Activated T-helper 9 cell treated with anti-CD3 and anti-CD28 coated beads, Interleukin-2, amount 50 U/mL, for 16 hours (primary cell): ENCODE results near the gene NRG2.

Source experiments
- DNase-seq: peaks from one replicate; pipeline ENCODE4 v3.0.0-alpha.2; 2020; ENCODE audit warnings: low read depth

NRG2 gene

GRCh38 chr5:139967353-139967752, 75.7 kb downstream of the NRG2 start:
- no peak for DNase-seq

- no peak for DNase-seq
Measured at GRCh38 chr5:139966856-139967255, 76.2 kb downstream of the NRG2 start.

GRCh38 chr5:139964994-139965565, 78.0 kb downstream of the NRG2 start:
- no peak for DNase-seq

- DNase-seq, result no peak
Measured at GRCh38 chr5:139964266-139964993, 78.7 kb downstream of the NRG2 start.

GRCh38 chr5:139962445-139962844, 80.7 kb downstream of the NRG2 start:
- no peak for DNase-seq

GRCh38 chr5:139961435-139962157, 81.5 kb downstream of the NRG2 start:
- no peak for DNase-seq

- no peak for DNase-seq
Measured at GRCh38 chr5:139960723-139961383, 82.2 kb downstream of the NRG2 start.

GRCh38 chr5:139958432-139959148, 84.5 kb downstream of the NRG2 start:
- DNase-seq, result no peak

- no peak for DNase-seq
Measured at GRCh38 chr5:139956342-139956741, 86.8 kb downstream of the NRG2 start.

- no peak for DNase-seq
Measured at GRCh38 chr5:139955616-139956273, 87.4 kb downstream of the NRG2 start.

- no peak for DNase-seq
Measured at GRCh38 chr5:139955053-139955605, 88.0 kb downstream of the NRG2 start.

GRCh38 chr5:139954462-139954861, 88.6 kb downstream of the NRG2 start:
- DNase-seq, result no peak

- no peak for DNase-seq
Measured at GRCh38 chr5:139954022-139954421, 89.1 kb downstream of the NRG2 start.

- DNase-seq, result no peak
Measured at GRCh38 chr5:139952574-139952973, 90.5 kb downstream of the NRG2 start.

- DNase-seq, result no peak
Measured at GRCh38 chr5:139951983-139952382, 91.1 kb downstream of the NRG2 start.

- DNase-seq, result no peak
Measured at GRCh38 chr5:139951296-139951924, 91.7 kb downstream of the NRG2 start.

- no peak for DNase-seq
Measured at GRCh38 chr5:139950436-139950835, 92.7 kb downstream of the NRG2 start.

GRCh38 chr5:139949710-139950109, 93.4 kb downstream of the NRG2 start:
- DNase-seq, result no peak

GRCh38 chr5:139947727-139948126, 95.4 kb downstream of the NRG2 start:
- DNase-seq, result no peak

- DNase-seq, result no peak
Measured at GRCh38 chr5:139946440-139946839, 96.7 kb downstream of the NRG2 start.

- no peak for DNase-seq
Measured at GRCh38 chr5:139946006-139946405, 97.1 kb downstream of the NRG2 start.
